Mucosa of stomach (tissue), 1 donor: ENCODE results near the gene NOS1AP.

Experiments used
- H3K27me3 ChIP-seq: one replicate; pipeline ENCODE4 v1.7.0; 2013; ENCODE audit warnings: mild to moderate bottlenecking, low read length; ENCODE audit not compliant: control insufficient read depth, insufficient read depth
- H3K36me3 ChIP-seq: one replicate; pipeline ENCODE4 v1.7.0; 2013; ENCODE audit warnings: low read length; ENCODE audit not compliant: control insufficient read depth, insufficient read depth
- H3K4me1 ChIP-seq: one replicate; pipeline ENCODE4 v1.7.0; 2013; ENCODE audit warnings: mild to moderate bottlenecking, low read length; ENCODE audit not compliant: control insufficient read depth, insufficient read depth
- H3K4me3 ChIP-seq: one replicate; pipeline ENCODE4 v1.7.0; 2013; ENCODE audit warnings: low read length
- H3K9ac ChIP-seq: one replicate; pipeline ENCODE4 v1.7.0; 2013; ENCODE audit warnings: mild to moderate bottlenecking, low read length, moderate library complexity
- H3K9me3 ChIP-seq: one replicate; pipeline ENCODE4 v1.7.0; 2013; ENCODE audit warnings: mild to moderate bottlenecking, low read length, moderate library complexity; ENCODE audit not compliant: control insufficient read depth
- donor health status: Pancreatic carcinoma.

Gene NOS1AP

GRCh38 chr1:162376691-162377090, 307.2 kb downstream of the NOS1AP start, which contains the start of gene SPATA46:
Gene SPATA46 (minus strand): TSS chr1:162376854. CDS start chr1:162376790, 64 bp downstream.
- H3K9me3 ChIP-seq = no peaks in the 10 kb centered on the region
- H3K36me3 ChIP-seq = no peaks in the 10 kb centered on the region
- H3K9ac ChIP-seq = no peak within 1 kb of the TSS
- no peaks in the 10 kb centered on the region for H3K27me3 ChIP-seq
- H3K4me1 ChIP-seq = peaks cover 37% of the 10 kb centered on the region
- H3K4me3 ChIP-seq = no peak within 1 kb of the TSS

- Histone ChIP-seq H3K4me1 (peaks cover 29% of the 10 kb centered on the region), H3K9ac (no peak overlapping the region), H3K27me3 (no peaks in the 10 kb centered on the region), H3K36me3 (no peaks in the 10 kb centered on the region), H3K9me3 (no peaks in the 10 kb centered on the region), H3K4me3 (no peak overlapping the region)
These were observed 310.8 kb downstream of the NOS1AP start for GRCh38 chr1:162380061-162380846.

- Histone ChIP-seq H3K9ac (peak within 1 kb of the TSS; percentile 71), H3K9me3 (no peaks in the 10 kb centered on the region), H3K4me1 (peaks cover 29% of the 10 kb centered on the region), H3K27me3 (no peaks in the 10 kb centered on the region), H3K4me3 (peak within 1 kb of the TSS; percentile 28), H3K36me3 (no peaks in the 10 kb centered on the region)
These were observed 311.9 kb downstream of the NOS1AP start, which contains the start of gene C1orf226 for GRCh38 chr1:162381383-162381782. Gene C1orf226 (plus strand): TSS chr1:162381728. CDS start chr1:162381902, 174 bp downstream.

- Histone ChIP-seq H3K4me1 (peaks cover 29% of the 10 kb centered on the region), H3K36me3 (no peaks in the 10 kb centered on the region), H3K9ac (peak overlapping the region; percentile 71), H3K9me3 (no peaks in the 10 kb centered on the region), H3K4me3 (peak overlapping the region; percentile 28), H3K27me3 (no peaks in the 10 kb centered on the region)
These were observed 312.7 kb downstream of the NOS1AP start for GRCh38 chr1:162381941-162382750.

GRCh38 chr1:162383091-162383490, 313.6 kb downstream of the NOS1AP start:
- H3K9me3 ChIP-seq = no peaks in the 10 kb centered on the region
- no peak overlapping the region for H3K9ac ChIP-seq
- H3K36me3 ChIP-seq = no peaks in the 10 kb centered on the region
- no peak overlapping the region for H3K4me3 ChIP-seq
- no peaks in the 10 kb centered on the region for H3K27me3 ChIP-seq
- peaks cover 29% of the 10 kb centered on the region for H3K4me1 ChIP-seq

GRCh38 chr1:162383516-162383915, 314.0 kb downstream of the NOS1AP start:
- Histone ChIP-seq H3K36me3 (no peaks in the 10 kb centered on the region), H3K9me3 (no peaks in the 10 kb centered on the region), H3K4me1 (peaks cover 29% of the 10 kb centered on the region), H3K4me3 (no peak overlapping the region), H3K27me3 (no peaks in the 10 kb centered on the region), H3K9ac (no peak overlapping the region)

- Histone ChIP-seq H3K9me3 (no peaks in the 10 kb centered on the region), H3K4me3 (no peak overlapping the region), H3K9ac (no peak overlapping the region), H3K4me1 (peaks cover 35% of the 10 kb centered on the region), H3K36me3 (no peaks in the 10 kb centered on the region), H3K27me3 (no peaks in the 10 kb centered on the region)
These were observed 314.6 kb downstream of the NOS1AP start for GRCh38 chr1:162384116-162384515.

- Histone ChIP-seq H3K27me3 (no peaks in the 10 kb centered on the region), H3K36me3 (no peaks in the 10 kb centered on the region), H3K9ac (no peak overlapping the region), H3K9me3 (no peaks in the 10 kb centered on the region), H3K4me3 (no peak overlapping the region), H3K4me1 (peaks cover 38% of the 10 kb centered on the region)
These were observed 315.2 kb downstream of the NOS1AP start for GRCh38 chr1:162384601-162385279.

GRCh38 chr1:162385280-162385623, 315.8 kb downstream of the NOS1AP start:
- Histone ChIP-seq H3K9ac (no peak overlapping the region), H3K36me3 (no peaks in the 10 kb centered on the region), H3K4me1 (peaks cover 36% of the 10 kb centered on the region), H3K9me3 (no peaks in the 10 kb centered on the region), H3K27me3 (no peaks in the 10 kb centered on the region), H3K4me3 (no peak overlapping the region)

- Histone ChIP-seq H3K4me1 (peaks cover 35% of the 10 kb centered on the region), H3K36me3 (no peaks in the 10 kb centered on the region), H3K9ac (no peak overlapping the region), H3K4me3 (no peak overlapping the region), H3K9me3 (no peaks in the 10 kb centered on the region), H3K27me3 (no peaks in the 10 kb centered on the region)
These were observed 316.2 kb downstream of the NOS1AP start for GRCh38 chr1:162385702-162386101.

GRCh38 chr1:162386292-162387225, 317.1 kb downstream of the NOS1AP start:
- no peaks in the 10 kb centered on the region for H3K27me3 ChIP-seq
- H3K36me3 ChIP-seq = no peaks in the 10 kb centered on the region
- no peaks in the 10 kb centered on the region for H3K9me3 ChIP-seq
- no peak overlapping the region for H3K9ac ChIP-seq
- H3K4me3 ChIP-seq = no peak overlapping the region
- H3K4me1 ChIP-seq = peaks cover 36% of the 10 kb centered on the region
